COLO829 (cell line): ENCODE results near the gene OAS1.

Source experiments
- DNase-seq: peaks from one replicate; pipeline ENCODE4 v3.0.0; 2012; ENCODE audit warnings: low spot score

OAS1 gene

GRCh38 chr12:112906712-112907414 is at the start of gene OAS1:
TSS of gene OAS1 (plus strand) at chr12:112906962. CDS start at chr12:112907040, 78 bp downstream.
- DNase-seq: peak; percentile 71

DNA sequence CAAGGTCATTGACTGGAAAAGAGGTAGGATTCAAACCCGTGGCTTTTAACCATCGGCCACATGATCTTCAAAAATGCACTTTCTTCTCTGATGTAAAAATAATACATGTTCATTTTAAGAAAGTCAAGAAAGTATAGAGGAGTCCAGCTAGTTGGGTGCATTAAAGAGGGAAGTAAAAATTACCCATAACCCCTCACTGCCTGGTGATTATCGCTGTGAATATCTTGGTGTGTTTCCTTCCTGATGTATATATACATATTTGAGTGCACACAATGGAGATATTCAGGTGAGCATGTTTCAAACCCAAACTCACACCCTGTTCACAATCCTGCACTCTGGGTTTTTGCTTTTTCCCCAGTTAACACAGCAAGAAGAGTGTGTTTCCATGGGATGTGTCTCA is 47.5 kb upstream of the OAS1 start:
- DNase-seq: no peak

DNA sequence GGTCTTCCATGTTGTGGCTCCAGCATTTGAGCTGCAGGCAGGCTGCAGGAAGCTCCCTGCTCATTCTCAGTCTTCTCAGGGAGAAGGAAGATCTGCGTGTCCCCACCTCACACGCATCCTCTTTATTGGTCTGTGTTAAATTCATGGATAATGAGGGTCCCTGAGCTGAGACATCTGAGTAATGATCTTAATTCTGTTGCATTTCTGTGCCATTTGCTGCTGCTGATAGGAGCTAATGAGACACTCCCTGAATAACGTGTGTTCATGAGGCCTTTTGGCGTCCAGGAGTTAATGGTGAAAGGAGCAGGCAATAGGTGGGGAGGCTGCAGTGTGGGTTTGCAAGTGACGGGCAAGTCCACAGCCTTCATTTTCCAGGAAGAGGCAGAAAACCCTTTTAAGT is 46.6 kb upstream of the OAS1 start:
- no peak for DNase-seq

GRCh38 chr12:112861284-112861683 is 45.5 kb upstream of the OAS1 start:
- no peak for DNase-seq

GRCh38 chr12:112862636-112863290 is 44.0 kb upstream of the OAS1 start:
- DNase-seq: no peak

DNA sequence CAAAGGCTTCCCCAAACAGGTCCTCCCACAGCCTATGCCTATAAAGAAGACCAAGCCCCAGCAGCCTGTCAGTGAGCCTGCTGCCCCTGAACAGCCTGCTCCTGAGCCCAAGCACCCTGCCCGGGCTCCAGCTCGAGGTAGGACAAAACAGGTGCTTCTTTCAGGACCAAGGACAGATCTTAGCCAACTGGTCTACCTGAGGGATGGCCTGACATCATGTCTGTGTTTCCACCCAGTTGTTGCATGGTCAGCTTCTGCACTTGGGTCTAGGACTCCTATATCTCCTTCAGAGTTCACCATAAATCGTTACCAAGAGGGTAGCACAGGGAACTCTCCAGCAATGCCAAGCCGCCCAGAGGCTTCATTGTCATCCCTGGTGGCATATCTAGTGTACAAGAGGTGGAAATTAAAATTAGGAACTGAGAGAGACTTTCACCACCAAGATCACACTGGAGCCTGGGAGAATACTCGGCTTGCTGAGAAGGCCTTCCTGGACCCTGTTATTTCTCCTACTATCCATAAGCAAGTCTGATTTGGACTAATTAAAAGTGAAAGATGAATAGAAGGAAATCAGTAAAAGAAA is 38.2 kb upstream of the OAS1 start:
- DNase-seq: no peak

- no peak for DNase-seq
Observed at GRCh38 chr12:112869091-112869490, 37.7 kb upstream of the OAS1 start.

DNA sequence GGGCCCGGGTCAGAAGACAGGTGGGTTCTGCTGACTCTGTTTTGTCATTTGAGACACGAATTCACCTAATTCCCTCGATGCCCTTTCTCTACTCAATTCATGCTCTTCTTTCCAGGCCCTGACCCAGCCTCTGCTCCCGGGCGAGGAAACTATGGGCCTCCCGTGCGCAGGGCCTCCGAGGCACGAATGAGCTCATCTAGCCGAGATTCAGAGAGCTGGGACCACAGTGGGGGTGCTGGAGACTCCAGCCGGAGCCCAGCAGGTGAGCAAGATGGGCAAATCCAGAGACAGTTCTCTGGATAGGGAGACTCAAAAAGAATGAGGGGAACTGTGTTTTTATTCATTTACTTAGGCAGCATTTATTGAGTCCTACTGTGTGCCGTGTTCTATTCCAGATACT is 37.0 kb upstream of the OAS1 start:
- no peak for DNase-seq

- DNase-seq: no peak
Observed at GRCh38 chr12:112870267-112870980, 36.3 kb upstream of the OAS1 start.

DNA sequence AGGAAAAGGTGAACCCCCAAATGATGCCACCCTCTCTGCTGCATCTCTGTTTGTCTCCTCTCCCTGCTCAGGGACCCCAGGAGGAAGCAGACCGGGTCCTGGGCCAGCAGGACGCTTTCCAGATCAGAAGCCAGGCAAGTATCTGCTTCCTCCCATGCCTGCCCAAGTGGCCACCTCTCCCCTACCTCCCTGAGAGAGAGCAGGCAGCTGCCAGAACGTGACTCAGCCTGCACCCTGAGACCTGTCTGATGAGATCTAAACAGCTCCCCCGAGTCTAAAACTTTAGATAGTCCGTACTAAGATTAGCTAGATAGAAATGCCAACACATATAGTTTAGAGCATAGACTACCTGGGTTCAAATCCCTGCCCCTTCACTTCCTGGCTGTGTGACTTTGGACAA is 31.2 kb upstream of the OAS1 start:
- DNase-seq: no peak

- DNase-seq: no peak
Observed at GRCh38 chr12:112876506-112876905, 30.3 kb upstream of the OAS1 start.

- no peak for DNase-seq
Observed at GRCh38 chr12:112877006-112877405, 29.8 kb upstream of the OAS1 start.

DNA sequence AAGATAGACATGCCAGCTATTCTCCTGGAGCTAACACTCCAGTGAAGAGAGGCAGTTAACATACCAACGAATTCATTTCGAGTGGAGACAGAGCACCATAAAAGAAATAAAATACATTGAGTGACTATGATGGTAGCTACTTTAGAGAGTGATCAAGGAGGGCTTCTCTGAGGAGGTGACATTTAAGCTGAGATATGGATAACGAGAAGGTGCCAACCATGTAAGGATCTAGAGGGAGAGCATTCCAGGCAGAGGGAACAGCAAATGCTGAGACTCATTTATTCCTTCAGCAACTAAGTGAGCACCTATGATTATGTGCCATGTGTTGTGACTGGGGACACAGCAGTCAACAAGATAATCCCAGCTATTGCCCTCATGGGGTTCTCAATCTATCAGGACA is 28.3 kb upstream of the OAS1 start:
- no peak for DNase-seq

- DNase-seq: no peak
Observed at GRCh38 chr12:112879191-112879705, 27.5 kb upstream of the OAS1 start.

GRCh38 chr12:112881602-112882001 is 25.2 kb upstream of the OAS1 start:
- no peak for DNase-seq

- DNase-seq: no peak
Observed at GRCh38 chr12:112885236-112885635, 21.5 kb upstream of the OAS1 start.

- no peak for DNase-seq
Observed at GRCh38 chr12:112887550-112887949, 19.2 kb upstream of the OAS1 start.

GRCh38 chr12:112891093-112892024 is 15.4 kb upstream of the OAS1 start:
- no peak for DNase-seq

- no peak for DNase-seq
Observed at GRCh38 chr12:112892856-112893255, 13.9 kb upstream of the OAS1 start.

DNA sequence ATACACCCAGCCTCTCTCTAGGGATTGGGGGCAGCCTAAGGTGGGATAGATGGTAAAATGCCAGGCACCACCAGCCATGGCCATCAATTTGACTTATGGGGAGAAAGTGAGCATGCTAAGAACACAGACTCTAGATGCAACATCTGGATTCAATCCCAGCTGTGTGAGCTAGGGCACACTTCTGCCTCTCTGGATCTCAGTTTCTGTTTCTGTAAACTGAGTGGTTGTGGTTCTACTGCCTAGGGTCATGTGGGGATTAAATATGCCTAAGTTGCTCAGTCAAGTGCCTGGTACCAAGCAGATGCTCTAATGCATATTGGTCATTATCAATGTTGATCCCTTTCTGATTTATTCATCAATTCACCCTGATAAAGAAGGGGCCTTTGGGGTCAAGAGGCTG is 12.6 kb upstream of the OAS1 start:
- no peak for DNase-seq

DNA sequence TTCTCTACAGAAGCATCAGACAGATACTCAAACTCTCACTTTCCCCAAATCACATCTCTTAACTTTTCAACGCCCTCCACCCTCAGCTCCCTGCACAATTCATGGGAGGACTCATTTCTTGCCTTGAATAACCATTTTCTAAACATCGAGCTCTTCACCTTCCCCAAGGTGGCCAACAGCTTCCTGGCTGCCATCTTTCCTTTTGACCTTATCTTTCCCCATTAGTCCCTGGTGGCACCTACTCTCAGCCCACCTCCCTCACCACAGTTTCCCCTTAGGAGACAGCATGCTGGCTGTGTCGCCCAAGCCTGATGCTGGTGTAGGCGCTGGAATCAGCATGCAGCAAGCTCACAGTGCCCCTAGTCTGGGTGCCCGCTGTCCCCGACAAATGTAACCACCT is 8.4 kb upstream of the OAS1 start:
- no peak for DNase-seq
